Tibial nerve (tissue), 4 donors: ENCODE data around the gene ESYT2. TPM values are rescaled to one million over a fixed set of nuclear protein-coding genes. Genes with fewer than 3 reads are reported as not detected.

Experiments
- DNase-seq, 2 donors: peaks; one replicate each; pipeline ENCODE4 v3.0.0-alpha.2; 2019; ENCODE audit warnings: low spot score in 2 of 2
- H3K27ac ChIP-seq, 4 donors: fragments of 200-600 bp; sonication (generic) in 3 of 4; one replicate each; pipeline ENCODE4 v1.5.1; 2017 to 2019; ENCODE audit warnings: mild to moderate bottlenecking in 1 of 4
- H3K27me3 ChIP-seq, 2 donors: fragments of 200-600 bp; sonication (generic) in 1 of 2; one replicate each; pipeline versions ENCODE4 v1.5.1 to v1.6.0; 2017 to 2019
- H3K36me3 ChIP-seq, 3 donors: fragments of 200-600 bp; sonication (generic); one replicate each; pipeline ENCODE4 v1.5.1; 2018 to 2019
- H3K4me1 ChIP-seq, 4 donors: fragments of 200-600 bp; sonication (generic) in 3 of 4; one replicate each; pipeline ENCODE4 v1.5.1; 2017 to 2019
- H3K4me3 ChIP-seq, 4 donors: fragments of 200-600 bp; sonication (generic) in 3 of 4; one replicate each; pipeline ENCODE4 v1.5.1; 2017 to 2019; ENCODE audit warnings: mild to moderate bottlenecking in 1 of 4, moderate library complexity in 1 of 4
- H3K9me3 ChIP-seq, 4 donors: fragments of 200-600 bp; sonication (generic) in 3 of 4; one replicate each; pipeline ENCODE4 v1.5.1; 2017 to 2019
- EP300 ChIP-seq, 2 donors: sonication (generic); formaldehyde crosslinking; IDR thresholded peaks; one replicate each; pipeline ENCODE4 v1.6.1; 2017; ENCODE audit warnings: antibody characterized with exemption in 2 of 2, mild to moderate bottlenecking in 1 of 2
- POLR2A ChIP-seq, 2 donors: fragments of 450-650 bp; IDR thresholded peaks; one replicate each; pipeline ENCODE4 v1.6.1; 2017; ENCODE audit warnings: antibody characterized with exemption in 2 of 2, mild to moderate bottlenecking in 2 of 2, moderate library complexity in 2 of 2
- WGBS, 2 donors: methylation state at CpG; one replicate each; pipeline ENCODE4 v1.1.5; 2018; 5-methylcytosine and 5-hydroxymethylcytosine counted together
- total RNA-seq, 4 donors: library from RNA; depleted of rRNA; stranded (reverse); fragments of >200 nt; gene quantifications; one replicate each; pipeline ENCODE4 v1.1.0, GENCODE V29; 2016
- TF ChIP-seq, protein P1 (sequence below), 5 experiments: fragments of 200-600 bp in 3 of 5; fragments of 450-650 bp in 2 of 5; sonication (generic) in 3 of 5; IDR thresholded peaks; one replicate each; pipeline ENCODE4 v1.5.1; 2016 to 2019; ENCODE audit warnings: antibody characterized with exemption in 5 of 5, mild to moderate bottlenecking in 3 of 5, moderate library complexity in 2 of 5

ESYT2 gene
- total RNA-seq, 4 donors from 2014 or later = 91.0 to 124 (median 114) TPM

DNA sequence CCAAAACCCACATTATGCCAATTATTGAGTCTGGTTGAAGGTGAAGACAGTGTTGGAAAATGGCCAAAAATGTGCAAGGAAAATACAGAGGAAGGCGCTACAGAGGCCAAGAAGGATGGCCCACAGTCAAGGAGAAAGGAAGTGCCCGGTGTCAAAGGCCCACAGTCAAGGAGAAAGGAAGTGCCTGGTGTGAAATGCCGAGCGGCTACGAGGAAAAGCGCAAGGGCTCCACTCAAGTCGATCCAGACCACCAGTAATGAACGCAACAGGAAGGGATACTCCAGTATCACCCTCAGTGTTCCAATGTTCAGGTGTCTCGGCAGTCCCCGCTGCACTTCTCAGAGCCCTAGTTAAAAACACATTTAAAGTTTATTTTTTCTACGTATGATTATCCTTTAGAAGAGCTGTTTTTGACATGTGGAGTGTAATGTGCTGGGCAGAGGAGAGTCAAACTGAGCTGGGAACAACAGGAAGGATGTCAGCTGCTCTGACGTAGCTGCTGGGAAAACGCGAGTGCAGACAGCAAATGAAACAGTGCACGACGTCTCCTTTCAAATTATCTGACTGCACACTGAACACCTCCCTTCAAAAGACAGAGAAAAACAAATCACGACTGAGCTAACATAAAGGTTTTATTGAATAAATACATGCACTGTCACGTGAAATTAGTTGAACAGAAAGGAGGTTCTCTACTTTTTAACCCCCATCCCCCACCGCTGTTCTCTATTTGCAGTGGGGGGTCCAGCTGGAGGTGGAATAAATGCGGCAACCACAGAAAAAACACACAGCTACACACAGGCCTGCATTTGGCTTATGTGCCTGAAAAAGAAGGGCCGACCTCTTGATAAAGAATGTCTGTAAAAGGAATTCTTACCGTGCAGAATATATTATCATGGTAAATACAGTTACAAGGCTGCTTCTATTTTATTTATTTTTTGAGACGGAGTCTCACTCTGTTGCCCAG lies 98.6 kb downstream of the ESYT2 start:
- H3K36me3 ChIP-seq = peaks cover 0 to 65% (median 0%) of the 10 kb centered on the region in 3 donors

DNA sequence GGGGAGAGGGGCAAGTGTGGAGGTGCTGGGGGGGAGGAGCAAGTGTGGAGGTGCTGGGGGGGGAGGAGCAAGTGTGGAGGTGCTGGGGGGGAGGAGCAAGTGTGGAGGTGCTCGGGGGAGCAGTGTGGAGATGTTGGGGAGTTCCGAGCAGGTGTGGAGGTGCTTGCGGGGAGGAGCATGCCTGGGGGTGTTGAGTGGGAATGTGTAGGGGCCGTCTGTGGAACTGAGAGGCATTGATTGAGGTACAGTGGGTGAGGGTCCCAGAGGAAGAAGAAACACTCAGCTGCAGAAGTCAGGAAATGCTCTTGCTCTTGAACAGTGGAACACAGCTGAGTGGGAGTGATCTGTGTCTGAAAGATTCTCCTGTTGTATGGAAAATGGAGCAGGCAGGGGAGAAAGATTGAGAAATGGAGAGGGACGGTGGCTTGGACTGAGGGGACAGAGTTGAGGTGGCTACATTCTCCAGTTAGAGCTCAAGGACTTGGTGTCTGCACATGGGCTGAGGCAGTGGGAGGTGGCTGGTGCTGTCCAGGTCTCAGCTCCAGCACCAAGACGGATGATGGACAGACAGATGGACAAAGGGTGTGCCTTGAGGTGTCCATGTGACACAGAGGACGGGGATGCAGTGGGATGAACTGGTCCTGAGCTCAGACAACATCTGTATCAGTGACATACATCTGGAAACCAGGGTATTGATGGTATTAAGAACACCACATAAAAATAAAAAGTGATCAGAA lies 99.5 kb downstream of the ESYT2 start:
- no peak overlapping the region for H3K27ac ChIP-seq
- TF ChIP-seq POLR2A (IDR thresholded peaks at IDR 0.05) = no peak
- no peaks in the 10 kb centered on the region for H3K9me3 ChIP-seq
- 85% methylated on average over 7 of the region's 7 CpGs for WGBS, 2 donors
- no peak for DNase-seq
- no peak overlapping the region for H3K4me3 ChIP-seq
- no peaks in the 10 kb centered on the region for H3K27me3 ChIP-seq
- H3K4me1 ChIP-seq = no peaks in the 10 kb centered on the region
- H3K36me3 ChIP-seq = peaks cover 0 to 57% (median 0%) of the 10 kb centered on the region in 3 donors

More for the DNA sequence above, 98.6 kb downstream of the ESYT2 start:
- Histone ChIP-seq H3K4me3 (no peak overlapping the region), H3K4me1 (no peaks in the 10 kb centered on the region), H3K9me3 (no peaks in the 10 kb centered on the region), H3K27me3 (no peaks in the 10 kb centered on the region), H3K27ac (no peak overlapping the region)
- DNase-seq = no peak
- TF ChIP-seq, protein P1, sequence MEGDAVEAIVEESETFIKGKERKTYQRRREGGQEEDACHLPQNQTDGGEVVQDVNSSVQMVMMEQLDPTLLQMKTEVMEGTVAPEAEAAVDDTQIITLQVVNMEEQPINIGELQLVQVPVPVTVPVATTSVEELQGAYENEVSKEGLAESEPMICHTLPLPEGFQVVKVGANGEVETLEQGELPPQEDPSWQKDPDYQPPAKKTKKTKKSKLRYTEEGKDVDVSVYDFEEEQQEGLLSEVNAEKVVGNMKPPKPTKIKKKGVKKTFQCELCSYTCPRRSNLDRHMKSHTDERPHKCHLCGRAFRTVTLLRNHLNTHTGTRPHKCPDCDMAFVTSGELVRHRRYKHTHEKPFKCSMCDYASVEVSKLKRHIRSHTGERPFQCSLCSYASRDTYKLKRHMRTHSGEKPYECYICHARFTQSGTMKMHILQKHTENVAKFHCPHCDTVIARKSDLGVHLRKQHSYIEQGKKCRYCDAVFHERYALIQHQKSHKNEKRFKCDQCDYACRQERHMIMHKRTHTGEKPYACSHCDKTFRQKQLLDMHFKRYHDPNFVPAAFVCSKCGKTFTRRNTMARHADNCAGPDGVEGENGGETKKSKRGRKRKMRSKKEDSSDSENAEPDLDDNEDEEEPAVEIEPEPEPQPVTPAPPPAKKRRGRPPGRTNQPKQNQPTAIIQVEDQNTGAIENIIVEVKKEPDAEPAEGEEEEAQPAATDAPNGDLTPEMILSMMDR (IDR thresholded peaks at IDR 0.05) = no peak
- TF ChIP-seq EP300 (IDR thresholded peaks at IDR 0.05) (no peak), POLR2A (IDR thresholded peaks at IDR 0.05) (no peak)
- 72 to 74% methylated on average over 23 of the region's 23 CpGs for WGBS, 2 donors

DNA sequence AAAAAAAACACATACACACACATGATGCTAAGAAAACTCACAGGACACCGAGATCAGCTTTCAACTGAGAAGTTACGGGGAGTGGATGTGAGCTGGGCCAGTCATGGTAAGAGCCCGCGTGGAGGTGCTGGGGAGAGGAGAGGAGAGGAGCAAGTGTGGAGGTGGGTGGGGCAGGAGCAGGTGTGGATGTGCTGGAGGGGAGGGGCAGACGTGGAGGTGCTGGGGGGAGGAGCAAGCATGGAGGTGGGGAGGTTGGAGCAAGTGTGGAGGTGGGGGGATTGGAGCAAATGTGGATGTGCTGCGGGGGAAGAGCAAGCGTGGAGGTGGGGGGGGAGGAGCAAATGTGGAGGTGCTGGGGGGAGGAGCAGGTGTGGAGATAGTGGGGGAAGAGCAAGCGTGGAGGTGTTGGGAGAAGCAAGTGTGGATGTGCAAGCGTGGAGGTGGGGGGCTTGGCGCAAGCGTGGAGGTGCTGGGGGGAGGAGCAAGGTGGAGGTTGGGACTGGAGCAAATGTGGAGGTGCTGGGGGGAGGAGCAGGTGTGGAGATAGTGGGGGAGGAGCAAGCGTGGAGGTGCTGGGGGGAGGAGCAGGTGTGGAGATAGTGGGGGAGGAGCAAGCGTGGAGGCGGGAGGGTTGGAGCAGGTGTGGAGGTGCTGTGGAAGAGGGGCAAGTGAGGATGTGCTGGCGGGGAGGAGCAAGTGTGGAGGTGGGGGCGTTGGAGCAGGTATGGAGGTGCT lies 100.2 kb downstream of the ESYT2 start:
- Histone ChIP-seq H3K4me1 (no peaks in the 10 kb centered on the region), H3K4me3 (no peak overlapping the region), H3K36me3 (peaks cover 0 to 49% (median 0%) of the 10 kb centered on the region in 3 donors), H3K27ac (no peak overlapping the region), H3K27me3 (no peaks in the 10 kb centered on the region), H3K9me3 (no peaks in the 10 kb centered on the region)
- WGBS, 2 donors = 86 to 92% methylated on average over 16 of the region's 16 CpGs
- no peak for DNase-seq
- TF ChIP-seq POLR2A (IDR thresholded peaks at IDR 0.05) (no peak), EP300 (IDR thresholded peaks at IDR 0.05) (no peak)
- TF ChIP-seq, protein P1 (IDR thresholded peaks at IDR 0.05) = no peak

DNA sequence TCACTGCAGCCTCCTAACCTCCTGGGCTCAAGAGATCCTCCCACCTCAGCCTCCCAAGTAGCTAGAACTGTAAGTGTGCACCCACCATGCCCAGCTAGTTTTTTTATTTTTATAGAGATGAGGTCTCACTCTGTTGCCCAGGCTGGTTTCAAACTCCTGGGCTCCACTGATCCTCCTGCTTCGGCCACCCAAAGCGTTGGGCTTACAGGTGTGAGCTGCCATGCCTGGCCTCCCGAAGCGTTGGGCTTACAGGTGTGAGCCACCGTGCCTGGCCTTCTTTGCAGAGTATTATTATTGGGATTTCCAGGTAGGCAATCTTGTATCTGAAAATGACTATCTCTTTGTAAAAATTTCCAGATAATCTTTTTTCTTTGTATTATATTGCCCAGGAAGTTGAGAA lies 101.6 kb downstream of the ESYT2 start:
- WGBS, 2 donors = 95 to 97% methylated on average over 5 of the region's 5 CpGs
- Histone ChIP-seq H3K4me3 (no peak overlapping the region), H3K27me3 (no peaks in the 10 kb centered on the region), H3K36me3 (peaks cover 0 to 35% (median 0%) of the 10 kb centered on the region in 3 donors), H3K27ac (no peak overlapping the region), H3K4me1 (no peaks in the 10 kb centered on the region), H3K9me3 (no peaks in the 10 kb centered on the region)
- no peak for DNase-seq
- TF ChIP-seq, protein P1 (IDR thresholded peaks at IDR 0.05) = no peak
- TF ChIP-seq POLR2A (IDR thresholded peaks at IDR 0.05) (no peak), EP300 (IDR thresholded peaks at IDR 0.05) (no peak)

DNA sequence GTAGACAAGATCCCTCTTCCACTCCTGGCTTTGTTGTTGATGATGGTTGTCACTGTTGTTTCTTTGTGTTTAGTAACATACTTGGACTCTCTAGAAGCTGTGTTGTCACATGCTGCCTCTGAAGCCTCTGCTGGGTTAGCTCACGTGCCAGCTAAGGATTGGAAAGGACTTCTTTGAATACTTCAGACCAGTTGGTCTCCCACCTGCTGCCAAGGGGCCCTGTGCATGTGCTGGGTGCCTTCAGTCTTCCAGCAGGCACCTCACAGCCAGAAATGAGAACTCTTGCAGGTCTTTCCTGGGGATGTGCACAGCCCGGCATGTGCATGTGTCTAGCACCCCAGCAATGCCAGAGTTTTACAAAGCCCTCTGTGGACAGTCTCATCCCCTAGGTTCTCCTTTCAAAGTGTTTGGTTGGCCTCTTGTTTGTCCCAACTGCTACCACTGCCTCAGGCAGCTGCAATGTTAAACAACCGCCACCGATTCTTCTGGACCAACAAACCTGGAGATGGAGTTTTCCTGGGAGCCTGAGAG lies 103.0 kb downstream of the ESYT2 start:
- TF ChIP-seq, protein P1 (IDR thresholded peaks at IDR 0.05) = no peak
- no peak for TF ChIP-seq EP300 (IDR thresholded peaks at IDR 0.05)
- no peak for TF ChIP-seq POLR2A (IDR thresholded peaks at IDR 0.05)
- Histone ChIP-seq H3K4me1 (no peaks in the 10 kb centered on the region), H3K27me3 (no peaks in the 10 kb centered on the region), H3K9me3 (no peaks in the 10 kb centered on the region), H3K4me3 (no peak overlapping the region), H3K27ac (no peak overlapping the region), H3K36me3 (peaks cover 0 to 22% (median 0%) of the 10 kb centered on the region in 3 donors)
- no peak for DNase-seq
- 90% methylated on average over 4 of the region's 4 CpGs for WGBS, 2 donors
